SHP77 (cell line): ENCODE measurements around the gene MLLT6.
A peak's percentile ranks its signal among the peaks of the same experiment; 100 is the strongest.
"Not testable (repeated sequence)": the region's sequence is repeated elsewhere in the genome, so short reads cannot be mapped to it uniquely, and the experiment has no call there.

Source experiments
- DNase-seq, 2 experiments: peaks; one replicate each; lab custom pipeline; 2025; lab: John Stamatoyannopoulos, UW

Gene MLLT6

GRCh38 chr17:38707678-38708351, 2.7 kb downstream of the MLLT6 start:
- DNase-seq = no peak

- DNase-seq = no peak
These were observed 4.2 kb downstream of the MLLT6 start for GRCh38 chr17:38709104-38709820.

- no peak for DNase-seq
These were observed 5.0 kb downstream of the MLLT6 start for GRCh38 chr17:38709864-38710603.

GRCh38 chr17:38710604-38710962, 5.5 kb downstream of the MLLT6 start:
- no peak for DNase-seq

GRCh38 chr17:38710985-38711384, 5.9 kb downstream of the MLLT6 start:
- DNase-seq = no peak

- no peak for DNase-seq
These were observed 6.9 kb downstream of the MLLT6 start for GRCh38 chr17:38711792-38712571.

- no peak for DNase-seq
These were observed 7.5 kb downstream of the MLLT6 start for GRCh38 chr17:38712593-38712992.

GRCh38 chr17:38713456-38714075, 8.5 kb downstream of the MLLT6 start:
- no peak for DNase-seq

GRCh38 chr17:38715216-38715943, 10.3 kb downstream of the MLLT6 start:
- no peak for DNase-seq

GRCh38 chr17:38716368-38717005, 11.4 kb downstream of the MLLT6 start:
- no peak for DNase-seq

GRCh38 chr17:38717139-38717745, 12.2 kb downstream of the MLLT6 start:
- DNase-seq = no peak

GRCh38 chr17:38719289-38719942, 14.3 kb downstream of the MLLT6 start:
- no peak for DNase-seq

- DNase-seq = no peak
These were observed 15.0 kb downstream of the MLLT6 start for GRCh38 chr17:38719943-38720641.

GRCh38 chr17:38720941-38721340, 15.9 kb downstream of the MLLT6 start:
- DNase-seq = no peak

- no peak for DNase-seq
These were observed 16.7 kb downstream of the MLLT6 start for GRCh38 chr17:38721802-38722201.

GRCh38 chr17:38724337-38724988, 19.4 kb downstream of the MLLT6 start:
- DNase-seq = peak; percentile 80 to 83

GRCh38 chr17:38725066-38725465, 20.0 kb downstream of the MLLT6 start:
- peak; percentile 54 to 68 for DNase-seq

GRCh38 chr17:38726145-38726544, 21.1 kb downstream of the MLLT6 start:
- not testable (repeated sequence) for DNase-seq
